NCI-H226 (cell line): ENCODE results near the gene CAMK2G.

Experiments used
- DNase-seq: peaks from one replicate; pipeline ENCODE4 v3.0.0-alpha.2; 2015

The CAMK2G gene

DNA sequence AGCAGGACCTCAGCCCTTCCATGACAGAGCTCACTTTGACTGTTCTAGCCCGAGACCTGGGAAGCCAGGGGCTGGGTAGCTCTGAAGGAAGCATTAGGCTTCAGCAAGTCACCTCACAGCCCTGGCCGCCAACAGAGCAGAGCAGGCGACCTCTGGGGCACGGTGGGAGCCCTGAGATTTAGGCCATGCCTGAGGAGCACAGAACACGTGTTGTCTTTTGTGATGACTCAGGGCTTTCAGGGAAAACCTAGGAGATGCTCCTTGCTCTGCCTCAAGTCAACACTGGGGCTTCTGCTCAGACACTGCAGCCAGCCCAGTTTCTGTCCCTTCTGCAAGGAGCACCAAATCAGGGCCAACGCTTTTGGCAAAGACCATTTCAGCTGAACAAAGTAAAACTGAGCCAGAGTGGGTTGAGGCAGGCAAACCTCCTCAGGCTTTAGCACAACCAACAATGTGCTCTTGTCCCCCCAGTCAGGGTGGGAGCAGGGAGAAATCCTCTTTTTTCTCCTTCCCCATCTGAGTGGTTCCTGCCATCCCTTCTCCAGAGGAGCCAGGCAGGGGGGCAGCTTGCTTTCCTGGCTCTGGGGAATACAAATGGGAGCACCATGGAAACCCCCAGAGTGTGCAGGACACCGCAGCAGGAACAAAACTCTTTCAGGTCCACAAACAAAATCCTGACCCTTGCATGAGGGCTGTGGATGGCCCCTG lies 14.4 kb downstream of the CAMK2G start:
- DNase-seq: no peak

DNA sequence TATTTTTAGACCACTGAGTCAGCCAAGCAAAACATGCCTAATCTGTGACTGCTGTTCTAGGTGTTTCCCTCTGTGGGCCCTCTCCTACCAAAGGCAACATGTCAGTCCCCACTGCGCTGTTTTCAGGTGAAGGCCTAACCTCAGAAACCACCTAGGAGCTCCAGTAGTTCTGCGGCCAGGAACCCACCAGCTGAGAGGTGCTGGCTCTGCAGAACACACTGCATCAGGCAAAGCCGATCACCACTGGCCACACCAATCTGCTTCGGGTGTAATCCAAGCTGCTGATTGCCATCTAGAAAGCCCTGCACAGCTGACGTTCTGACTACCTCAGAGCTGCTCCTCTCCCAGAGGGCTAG lies 14.9 kb downstream of the CAMK2G start:
- DNase-seq: no peak

DNA sequence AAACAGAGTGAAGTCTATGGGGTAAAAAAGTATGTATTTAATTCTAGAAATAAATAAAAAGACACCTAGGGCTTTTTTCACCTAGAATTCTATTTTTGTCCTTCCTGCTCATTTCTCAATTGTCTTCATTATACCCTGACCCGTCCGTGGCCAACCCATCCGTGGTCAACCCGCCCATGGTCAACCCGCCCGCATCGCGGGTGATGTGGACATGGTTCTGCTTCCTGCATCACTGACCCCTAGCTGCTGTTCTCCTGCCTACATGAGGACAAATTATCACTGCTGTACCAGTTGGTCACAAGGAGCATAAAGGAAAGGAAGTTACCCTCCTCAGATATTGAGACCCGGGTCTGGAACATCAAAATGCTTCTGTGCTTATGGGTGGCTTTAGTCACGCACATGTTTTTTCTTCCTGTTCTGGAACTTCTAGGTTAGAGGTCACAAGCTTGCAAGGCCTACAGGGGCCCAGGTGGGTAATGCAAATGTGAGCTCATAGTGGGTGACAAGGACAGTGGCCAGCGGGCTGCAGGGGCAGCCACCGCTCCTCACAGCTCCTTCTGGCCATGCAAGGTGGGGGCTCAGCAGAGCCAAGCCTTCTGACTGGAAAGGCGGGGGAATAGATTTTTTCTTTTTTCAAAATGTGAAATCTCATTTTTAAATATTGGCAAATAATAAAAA lies 15.5 kb downstream of the CAMK2G start:
- DNase-seq: no peak

DNA sequence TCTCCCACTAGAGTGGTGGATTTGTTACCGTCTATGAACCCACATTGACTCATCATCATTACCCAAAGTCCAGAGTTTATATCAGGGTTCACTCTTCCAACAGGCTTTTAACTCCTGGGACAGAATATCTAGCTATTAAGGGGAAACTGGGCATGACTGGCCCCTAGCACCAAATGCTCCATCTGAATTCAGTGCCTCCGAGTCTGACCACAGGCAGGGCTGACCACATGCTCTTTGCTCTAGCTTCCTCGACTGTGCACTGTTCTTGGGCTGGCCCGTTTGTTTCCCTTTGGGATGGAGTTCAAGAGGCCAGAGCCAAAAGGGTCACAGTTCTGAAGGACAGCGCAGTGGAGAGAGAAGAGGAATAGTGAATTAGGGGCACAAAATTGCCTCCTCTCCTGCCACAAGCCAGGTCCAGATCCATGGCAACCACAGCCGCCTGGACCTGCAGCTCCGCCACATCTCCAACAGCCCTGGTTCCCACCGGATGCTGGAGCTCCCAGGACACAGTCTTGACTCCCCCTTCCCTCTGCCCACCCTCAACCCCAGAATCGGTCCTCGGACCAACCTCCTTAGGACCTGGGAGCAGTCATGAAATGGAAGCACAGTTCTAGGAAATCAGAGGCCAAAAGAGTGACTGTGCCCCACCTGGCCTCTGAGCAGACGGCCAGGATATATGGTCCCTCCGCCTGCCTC lies 16.2 kb downstream of the CAMK2G start:
- DNase-seq: no peak

DNA sequence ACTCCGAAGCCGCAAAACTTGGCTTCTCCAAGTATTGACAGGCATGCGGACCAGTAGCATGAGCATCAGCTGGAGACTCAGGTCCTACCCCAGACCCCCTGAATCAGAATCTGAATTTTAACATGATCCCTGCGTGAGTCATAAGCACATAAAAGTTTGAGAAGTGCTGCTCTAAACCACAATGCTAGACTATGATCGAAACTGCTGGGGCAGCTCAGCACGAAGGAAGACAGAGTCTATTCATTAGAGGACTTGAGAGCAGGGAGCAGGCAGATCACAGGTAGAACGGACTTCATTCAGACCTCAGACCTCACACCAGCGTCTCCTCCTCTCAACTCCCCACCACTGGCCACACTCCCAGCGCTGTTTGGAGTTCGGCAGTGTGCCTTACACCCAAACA lies 16.9 kb downstream of the CAMK2G start:
- no peak for DNase-seq

DNA sequence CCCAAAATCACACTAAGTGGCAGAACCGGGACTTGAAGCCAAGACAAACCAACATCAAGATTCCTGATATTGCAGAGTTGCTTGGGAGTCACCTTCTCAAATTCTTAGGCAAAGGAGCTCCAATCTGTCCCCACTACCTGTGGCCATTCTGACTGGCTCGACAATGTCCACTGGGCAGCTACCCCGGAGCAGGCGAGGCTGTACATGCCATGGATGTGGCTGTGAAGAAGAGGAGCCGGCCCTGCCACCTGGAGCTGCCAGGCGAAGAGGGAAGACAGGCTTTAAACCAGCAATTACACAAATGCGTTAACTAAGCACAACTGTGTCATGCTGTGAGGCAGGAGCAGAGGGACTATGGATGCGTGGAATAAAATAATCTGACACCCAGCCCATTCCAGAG lies 18.1 kb downstream of the CAMK2G start:
- no peak for DNase-seq

DNA sequence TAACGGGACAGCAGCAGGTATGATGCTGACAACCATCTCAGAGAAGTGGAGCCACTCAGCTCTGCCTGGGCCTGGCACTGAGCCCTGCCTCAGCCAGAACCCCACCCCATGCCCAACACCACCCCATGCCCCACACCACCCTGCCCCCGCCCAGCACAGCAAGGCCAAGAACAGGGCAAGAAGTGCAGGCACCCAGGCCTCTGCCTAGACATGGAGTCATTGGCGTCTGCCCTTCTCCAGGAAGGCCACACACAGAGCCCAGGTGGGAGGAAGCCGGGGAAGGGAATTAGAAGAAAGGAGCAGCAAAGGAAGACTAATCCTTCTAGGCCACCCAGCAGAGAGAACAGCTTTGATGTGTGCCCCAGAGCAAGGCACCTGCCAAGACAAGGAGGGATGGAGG lies 18.9 kb downstream of the CAMK2G start:
- no peak for DNase-seq

DNA sequence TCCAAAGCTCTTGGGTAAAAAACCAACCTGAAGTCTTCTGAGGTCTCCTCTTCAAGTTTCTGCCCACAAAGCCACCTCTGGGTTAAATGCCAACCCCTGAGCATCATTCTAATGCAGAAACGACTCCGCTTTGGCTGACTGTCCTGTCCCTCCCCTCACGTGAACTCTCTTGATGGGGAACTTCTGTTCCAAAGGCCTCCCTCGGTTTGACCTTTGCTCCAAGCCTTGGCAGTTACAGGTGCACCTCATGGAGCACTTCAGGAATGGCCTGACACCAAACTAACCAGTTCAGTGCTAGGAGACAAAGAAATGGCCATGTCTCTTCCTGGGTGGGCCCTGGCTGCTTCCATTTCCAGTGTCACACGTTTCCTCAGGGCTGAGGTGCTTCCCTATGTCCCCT lies 20.0 kb downstream of the CAMK2G start:
- DNase-seq: no peak

DNA sequence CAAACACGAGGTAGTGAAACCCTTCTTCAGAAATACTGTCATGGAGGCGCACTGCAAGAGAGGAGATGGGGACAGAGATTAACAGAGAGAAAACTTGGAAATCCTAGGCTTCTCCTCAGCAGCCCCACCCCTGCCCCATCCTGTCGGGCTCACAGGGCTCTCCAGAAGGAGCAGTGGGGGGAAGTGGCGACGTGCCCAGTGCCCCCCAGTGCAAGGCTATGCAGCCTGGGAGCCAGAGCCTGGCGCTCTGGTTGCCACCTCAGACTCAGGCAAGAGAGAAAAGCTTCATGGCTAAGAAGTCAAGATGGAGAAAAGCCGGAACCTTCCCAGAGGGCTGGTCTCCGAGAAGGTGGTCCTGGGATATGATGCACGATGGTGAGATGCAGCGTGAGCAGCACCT lies 21.2 kb downstream of the CAMK2G start:
- DNase-seq: no peak

DNA sequence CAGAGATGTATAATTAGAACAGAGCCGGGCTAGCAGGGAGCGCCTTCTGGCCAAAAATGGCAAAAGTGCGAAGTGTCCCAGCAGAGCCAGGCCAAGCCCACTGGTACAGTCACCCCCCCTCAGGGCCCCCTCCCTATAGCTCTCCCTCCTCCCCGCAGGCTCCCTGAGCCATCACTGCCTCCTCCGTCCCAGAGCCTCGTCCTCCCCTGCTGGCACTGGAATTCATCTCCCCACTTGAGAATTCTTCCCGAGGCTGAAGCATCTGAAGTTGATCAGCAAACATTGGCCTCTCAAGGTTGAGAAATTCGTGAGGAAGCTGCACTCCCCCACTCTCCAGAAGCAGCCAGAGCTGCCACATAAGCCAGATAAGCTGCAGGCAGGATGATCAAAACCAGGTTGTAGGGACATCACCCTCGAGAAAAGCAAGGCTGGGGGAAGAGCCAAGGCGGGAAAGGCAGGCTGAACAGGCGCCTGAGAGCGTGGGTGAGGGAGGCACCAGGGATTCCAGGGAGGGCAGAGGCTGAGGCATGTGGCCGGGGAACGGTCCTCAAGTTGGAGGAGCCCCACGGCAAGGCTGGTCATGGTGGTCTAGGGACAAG lies 23.4 kb downstream of the CAMK2G start:
- DNase-seq: peak; percentile 17

DNA sequence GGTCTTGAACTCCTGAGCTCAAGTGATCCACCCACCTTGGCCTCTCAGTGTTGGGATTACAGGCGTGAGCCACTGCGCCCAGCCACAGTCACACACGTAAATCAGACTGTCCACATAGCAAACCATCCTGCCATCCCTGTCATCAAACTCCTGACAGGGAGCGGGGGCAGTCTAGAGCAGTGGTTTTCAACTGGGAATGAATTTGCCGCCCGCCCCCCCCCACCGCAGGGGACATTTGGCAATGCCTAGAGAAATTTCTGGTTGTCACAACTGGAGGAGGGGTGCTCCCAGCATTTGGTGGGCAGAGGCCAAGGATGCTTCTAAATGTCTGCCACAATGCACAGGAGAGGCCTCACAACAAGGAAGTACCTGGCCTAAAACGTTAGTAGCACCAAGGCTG lies 24.1 kb downstream of the CAMK2G start:
- DNase-seq: no peak

DNA sequence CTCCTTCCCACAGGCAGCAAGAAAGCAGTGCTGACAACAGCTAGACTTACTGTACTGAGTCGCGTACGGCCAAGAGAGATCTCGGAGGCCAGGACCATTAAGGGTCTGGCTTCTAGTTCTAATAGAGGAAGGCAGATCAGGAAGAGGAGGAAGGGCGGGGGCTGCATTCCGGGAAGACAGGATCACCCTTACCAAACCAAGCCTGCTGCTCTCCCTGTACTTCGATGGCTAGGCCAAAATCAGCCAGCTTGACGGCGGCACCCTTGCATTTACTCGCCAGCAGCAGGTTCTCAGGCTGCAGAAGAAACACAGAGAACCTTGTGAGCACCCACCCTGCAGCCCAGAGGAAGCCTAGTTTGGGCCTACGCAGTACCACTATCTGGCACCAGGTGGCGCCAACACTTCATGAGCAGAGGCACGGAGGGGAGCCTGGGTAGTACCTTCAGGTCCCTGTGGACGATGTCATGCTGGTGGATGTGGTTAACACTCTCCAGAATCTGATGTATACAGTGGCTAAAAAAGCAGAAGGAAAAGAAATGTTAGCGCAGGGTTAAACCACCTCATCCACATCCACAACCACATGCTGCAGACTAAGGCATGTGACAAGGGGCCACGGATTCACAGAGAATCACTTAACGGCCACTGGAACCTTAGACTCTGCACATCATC lies 25.4 kb downstream of the CAMK2G start:
- DNase-seq: peak; percentile 41

DNA sequence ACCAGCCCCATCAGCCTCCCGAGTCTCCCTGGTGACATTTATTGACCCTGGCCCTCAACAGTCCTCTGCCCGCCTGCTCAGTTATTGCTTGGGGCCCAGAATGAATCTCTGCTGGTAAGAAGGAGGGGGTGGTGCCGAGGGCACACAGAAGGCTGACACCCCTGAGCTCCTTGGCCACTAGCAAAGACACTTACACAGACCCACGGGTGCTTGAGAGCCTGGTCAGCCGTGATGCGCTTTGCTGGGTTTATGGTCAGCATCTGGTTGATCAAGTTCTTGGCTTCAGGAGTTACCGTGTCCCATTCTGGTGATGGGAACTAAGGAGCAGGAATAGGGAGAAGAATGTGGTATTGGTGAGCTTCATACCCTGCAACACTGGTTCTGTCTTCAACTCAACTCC lies 27.3 kb downstream of the CAMK2G start:
- DNase-seq: no peak

DNA sequence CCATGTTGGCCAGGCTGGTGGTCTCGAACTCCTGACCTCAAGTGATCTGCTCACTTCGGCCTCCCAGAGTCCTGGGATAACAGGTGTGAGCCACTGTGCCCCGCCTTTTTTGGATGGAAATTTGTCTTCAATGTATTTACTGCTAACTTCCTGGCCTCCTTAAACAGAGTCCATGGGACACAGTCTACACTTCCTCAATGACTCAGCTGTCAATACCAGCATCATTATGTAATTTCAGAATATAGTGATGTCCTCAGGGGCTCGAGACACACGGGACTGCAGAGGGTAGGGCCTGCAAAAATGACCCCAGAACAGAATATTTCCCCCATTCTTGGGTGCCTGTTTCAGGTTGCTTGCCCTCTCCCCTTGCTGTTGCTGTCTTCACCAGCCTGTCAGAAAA lies 31.1 kb downstream of the CAMK2G start:
- no peak for DNase-seq

DNA sequence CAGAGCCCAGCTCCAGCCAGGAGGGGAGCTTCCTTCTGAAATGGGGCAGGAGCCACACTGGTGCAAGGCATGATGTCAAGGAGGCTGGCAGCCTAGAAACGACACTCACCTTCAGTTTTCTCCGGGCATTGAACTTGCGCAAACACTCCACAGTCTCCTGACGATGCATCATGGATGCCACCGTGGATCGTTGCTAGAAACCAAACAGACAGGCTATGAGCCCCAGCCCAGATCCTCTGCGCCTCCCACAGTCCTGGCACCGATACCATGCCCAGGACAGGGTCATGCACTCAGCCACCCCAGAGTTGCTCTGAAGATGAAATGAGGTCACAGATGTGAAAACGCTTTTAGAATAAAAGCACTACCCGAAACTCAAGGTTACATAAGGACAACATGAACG lies 32.0 kb downstream of the CAMK2G start:
- DNase-seq: no peak

DNA sequence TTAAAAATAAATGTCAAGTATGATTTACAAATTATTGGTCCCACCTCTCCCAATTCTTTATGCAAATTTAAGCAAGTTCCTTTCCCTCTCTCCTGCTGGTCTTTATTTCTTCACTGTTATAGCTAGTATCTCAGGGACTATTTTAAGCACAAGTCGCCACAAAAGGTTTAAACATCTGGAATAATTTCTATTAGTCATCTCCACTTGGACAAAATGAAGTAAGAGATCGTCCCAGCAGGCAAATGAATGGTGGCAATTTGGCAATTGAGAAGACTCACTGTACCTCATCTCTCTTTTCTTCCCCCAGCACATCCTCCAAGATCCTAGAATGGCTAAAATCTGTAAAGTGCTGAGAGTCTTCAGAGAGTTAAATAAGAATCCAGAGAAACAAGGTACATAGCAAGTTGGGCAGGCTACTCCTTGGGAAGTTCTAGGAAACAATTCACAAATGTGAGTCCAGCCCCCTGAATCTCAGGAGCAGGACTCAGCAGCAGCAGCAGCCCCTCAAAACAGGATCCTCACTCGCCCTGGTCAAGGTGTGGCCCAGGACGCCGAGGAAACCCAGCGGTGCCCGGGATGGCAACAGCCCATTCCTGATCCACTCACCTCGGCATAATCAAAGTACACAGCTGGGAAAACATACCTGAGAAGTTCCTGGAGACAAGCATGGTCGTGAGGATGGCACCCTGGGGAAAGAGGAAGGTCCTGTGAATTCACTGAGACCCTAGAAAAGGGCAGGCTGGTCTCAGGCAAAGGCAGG lies 32.6 kb downstream of the CAMK2G start:
- DNase-seq: no peak

DNA sequence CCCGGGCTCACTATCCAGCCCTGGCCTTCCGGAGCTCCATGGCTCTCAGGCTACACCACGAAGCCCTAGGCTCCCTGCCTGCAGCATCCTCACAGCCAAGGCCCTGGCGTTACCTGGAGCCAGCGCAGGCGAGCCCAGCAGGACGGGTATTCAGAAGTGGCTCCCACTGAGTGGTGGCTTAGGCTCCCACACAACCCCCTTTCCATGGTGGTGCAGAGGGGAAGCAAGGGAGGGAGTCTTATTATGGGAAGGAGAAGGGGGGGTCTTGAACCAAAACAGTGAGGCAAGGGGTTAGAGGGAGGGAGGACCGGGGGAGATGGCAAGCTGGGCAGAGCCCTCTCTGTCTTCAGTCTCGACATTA lies 33.3 kb downstream of the CAMK2G start:
- no peak for DNase-seq

DNA sequence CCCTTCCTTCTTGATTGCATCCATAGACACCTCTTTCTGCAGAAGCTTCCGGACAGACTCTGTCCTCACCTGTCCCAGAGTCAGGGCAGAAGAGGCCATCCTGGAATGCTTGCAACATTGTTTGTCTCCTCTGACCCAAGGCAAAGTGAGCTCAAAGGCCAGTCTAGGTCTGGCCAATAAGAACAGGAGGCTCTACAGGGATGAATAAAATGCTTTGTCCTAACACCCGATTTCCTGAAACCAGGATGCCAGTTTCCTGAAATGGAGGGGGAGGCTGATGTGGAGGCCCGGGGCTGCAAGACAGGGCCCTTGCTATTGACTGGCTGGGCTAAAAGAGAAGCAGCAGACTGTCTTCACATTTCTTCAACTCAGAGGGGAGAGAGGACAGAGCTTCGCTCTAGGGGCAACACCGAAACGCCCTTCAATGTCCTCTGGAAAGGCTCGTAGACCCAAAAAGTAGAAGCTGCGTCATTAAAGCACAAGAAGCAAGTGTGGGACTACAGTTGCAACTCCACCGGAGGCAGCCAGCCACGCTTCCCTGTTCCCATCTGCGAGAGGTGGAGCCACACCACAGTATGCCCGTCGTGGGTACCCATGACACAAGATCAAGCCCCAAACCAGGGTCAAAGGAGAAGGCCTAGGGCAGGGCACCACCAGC lies 33.8 kb downstream of the CAMK2G start:
- no peak for DNase-seq

DNA sequence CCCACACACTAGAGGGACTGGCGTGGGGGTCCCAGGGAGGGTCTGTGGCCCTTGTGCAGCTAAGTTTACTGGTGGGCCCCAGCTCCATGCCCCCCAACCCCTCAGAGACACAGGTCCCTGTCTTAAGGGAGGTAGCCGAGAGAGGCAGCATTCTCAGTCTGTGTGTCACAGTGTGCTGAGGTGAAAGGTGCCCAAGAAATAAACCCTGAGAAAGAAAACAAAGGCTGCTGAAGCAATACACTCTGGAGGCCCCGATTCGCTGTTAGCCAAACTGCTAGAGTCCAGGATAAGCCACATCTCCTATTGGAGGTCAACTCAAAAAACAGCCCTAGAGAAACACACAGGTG lies 34.3 kb downstream of the CAMK2G start:
- DNase-seq: no peak

DNA sequence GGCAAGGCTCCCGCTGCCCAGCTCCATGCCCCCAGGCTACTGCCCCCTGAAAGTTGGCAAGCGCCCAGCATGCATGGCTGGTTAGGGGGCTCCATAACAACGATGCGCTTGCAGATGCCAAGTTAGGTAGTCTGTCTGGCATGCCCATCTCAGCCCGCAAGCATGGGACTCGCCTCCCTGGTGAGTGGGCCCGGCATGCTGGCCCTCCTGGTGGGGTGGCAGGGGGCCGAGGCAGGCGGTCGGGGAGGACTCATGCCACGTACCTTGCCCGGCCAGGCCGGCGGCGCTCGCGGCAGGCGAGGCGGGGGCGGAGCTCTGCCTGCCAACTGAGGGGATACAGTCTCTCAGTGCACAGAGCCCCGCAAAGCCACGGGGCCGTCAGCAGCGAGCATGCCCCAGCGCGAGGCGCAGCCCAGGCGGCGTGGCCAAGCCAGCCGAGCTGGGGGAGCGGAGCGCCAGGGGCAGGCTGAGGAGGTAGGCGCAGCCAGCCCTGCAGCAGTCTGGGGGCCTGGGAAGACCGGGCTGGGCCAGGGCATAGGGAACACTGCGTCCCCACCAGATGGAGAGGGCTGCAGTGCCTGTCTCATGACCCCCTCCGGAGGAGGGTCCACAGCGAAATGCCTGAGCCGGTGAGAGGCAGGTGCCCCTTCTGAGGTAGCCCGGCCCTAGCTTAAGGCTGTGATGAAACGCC lies 34.9 kb downstream of the CAMK2G start:
- no peak for DNase-seq

DNA sequence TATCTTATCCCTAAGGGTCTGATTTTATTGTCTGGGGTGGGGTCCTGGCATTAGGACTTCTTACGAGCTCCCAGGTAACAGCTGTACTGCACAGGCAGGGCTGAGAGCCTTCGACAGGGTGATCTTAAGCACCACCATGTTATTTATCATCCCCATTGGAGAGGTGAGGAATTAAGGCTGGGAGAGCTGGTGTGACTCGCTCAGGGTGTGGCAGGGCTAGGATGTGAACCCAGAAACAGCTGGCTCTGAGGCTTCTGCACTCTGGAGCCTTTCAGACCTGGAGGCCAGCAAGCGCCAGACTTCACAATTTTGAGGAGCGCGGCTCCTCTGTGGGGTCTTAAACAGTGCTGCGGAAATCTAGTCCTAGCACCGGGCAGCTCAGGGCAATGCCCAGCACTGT lies 35.5 kb downstream of the CAMK2G start:
- DNase-seq: peak; percentile 49
